ENCODE results near the gene OR8I2. TPM values are rescaled to one million over a fixed set of nuclear protein-coding genes. Genes with fewer than 3 reads are reported as not detected.
"Not testable (repeated sequence)": the region's sequence is repeated elsewhere in the genome, so short reads cannot be mapped to it uniquely, and the experiment has no call there.

The OR8I2 gene
- total RNA-seq, 1 experiment from 2014 or later = not detected

GRCh38 chr11:56140151-56140661, 47.1 kb downstream of the OR8I2 start, which contains the start of gene OR8J3 (continued):
- TF ChIP-seq REST (IDR thresholded peaks at IDR 0.05; ENCODE audit: low read depth) (no peak), CEBPB (IDR thresholded peaks at IDR 0.05; ENCODE audit: low read depth) (no peak), FOSL1 (IDR thresholded peaks at IDR 0.05; ENCODE audit: low read depth) (no peak), TCF7L2 (IDR thresholded peaks at IDR 0.05; ENCODE audit: borderline replicate concordance, extremely low read depth, insufficient read depth, insufficient read length) (no peak), MAX (IDR thresholded peaks at IDR 0.05) (no peak)

- H3K4me2 ChIP-seq (ENCODE audit: low read length); CTCF ChIA-PET; H3K4me3 ChIP-seq (replicated peaks in 1 of 2; ENCODE audit: low read depth in 1 of 2, low read length in 2 of 2); H3K9me3 ChIP-seq (ENCODE audit: control insufficient read depth in 1 of 2, insufficient read depth in 1 of 2, low read depth in 1 of 2, low read length in 2 of 2); H3K27me3 ChIP-seq (ENCODE audit: insufficient read depth, low read length); BruUV-seq (replicated peaks); DNase-seq (ENCODE audit: low read depth, low spot score); H3K4me1 ChIP-seq (ENCODE audit: control insufficient read depth in 1 of 2, insufficient read depth in 2 of 2, low read length in 2 of 2); POLR2A ChIA-PET; ATAC-seq; intact Hi-C loops (cut with micrococcal nuclease); H3K36me3 ChIP-seq (ENCODE audit: control insufficient read depth in 1 of 2, insufficient read depth in 2 of 2, low read length in 2 of 2); RAD21 ChIA-PET (ENCODE audit: low non-redundant PET in 1 of 2, low total read pairs in 2 of 2, uncharacterized antibody in 2 of 2, unreplicated experiment in 2 of 2); H3K9ac ChIP-seq (ENCODE audit: low read length); H4K20me1 ChIP-seq (ENCODE audit: insufficient read depth); H3K9me2 ChIP-seq (ENCODE audit: insufficient read depth); H3K79me2 ChIP-seq (ENCODE audit: insufficient read depth, low read length); H3K27ac ChIP-seq (ENCODE audit: low read depth, low read length); H2AFZ ChIP-seq (ENCODE audit: low read depth, low read length, poor library complexity, severe bottlenecking): not testable (repeated sequence)
Observed at GRCh38 chr11:56143681-56144080, 50.6 kb downstream of the OR8I2 start.

Other genes with a start within 250 kb of the OR8I2 start
- gene TRIM51, start 210.0 kb upstream of the OR8I2 start, total RNA-seq (2021; ENCODE audit: unreplicated experiment) = not detected
- gene OR5W2, start 178.7 kb upstream of the OR8I2 start, total RNA-seq (2021; ENCODE audit: unreplicated experiment) = not detected
- gene OR5I1, start 156.9 kb upstream of the OR8I2 start, total RNA-seq (2021; ENCODE audit: unreplicated experiment) = not detected
- gene OR10AG1, start 123.4 kb upstream of the OR8I2 start, total RNA-seq (2021; ENCODE audit: unreplicated experiment) = not detected
- not detected for gene OR5F1, start 98.7 kb upstream of the OR8I2 start, total RNA-seq (2021; ENCODE audit: unreplicated experiment)
- not detected for gene OR5AS1, start 65.7 kb upstream of the OR8I2 start, total RNA-seq (2021; ENCODE audit: unreplicated experiment)
- gene OR8H2, start 10.4 kb downstream of the OR8I2 start, total RNA-seq (2021; ENCODE audit: unreplicated experiment) = not detected
- not detected for gene OR8H3, start 29.1 kb downstream of the OR8I2 start, total RNA-seq (2021; ENCODE audit: unreplicated experiment)
- not detected for gene OR8J3, start 46.9 kb downstream of the OR8I2 start, total RNA-seq (2021; ENCODE audit: unreplicated experiment)
- gene OR8K5, start 67.0 kb downstream of the OR8I2 start, total RNA-seq (2021; ENCODE audit: unreplicated experiment) = not detected
- gene OR5J2, start 83.3 kb downstream of the OR8I2 start, total RNA-seq (2021; ENCODE audit: unreplicated experiment) = not detected
- gene OR5T2, start 140.9 kb downstream of the OR8I2 start, total RNA-seq (2021; ENCODE audit: unreplicated experiment) = not detected
- not detected for gene OR5T3, start 158.9 kb downstream of the OR8I2 start, total RNA-seq (2021; ENCODE audit: unreplicated experiment)
- not detected for gene OR5T1, start 180.8 kb downstream of the OR8I2 start, total RNA-seq (2021; ENCODE audit: unreplicated experiment)
- not detected for gene OR8H1, start 198.9 kb downstream of the OR8I2 start, total RNA-seq (2021; ENCODE audit: unreplicated experiment)
- gene OR8K3, start 221.8 kb downstream of the OR8I2 start, total RNA-seq (2021; ENCODE audit: unreplicated experiment) = not detected